HepG2 (cell line): ENCODE data around the gene SEMA4A. TPM values are rescaled to one million over a fixed set of nuclear protein-coding genes. Genes with fewer than 3 reads are reported as not detected.

Experiments used
- ATAC-seq: fragments of 200-7000 bp; cut with Tn5 transposase; 3 replicates; pipeline ENCODE4 v1.9.1; 2020; ENCODE audit warnings: mild to moderate bottlenecking, moderate library complexity
- BruUV-seq: library from RNA; stranded (reverse); fragments of 400-500 nt; replicated peaks from 2 replicates; lab custom pipeline; 2021; lab: Mats Ljungman, UMichigan
- CTCF ChIA-PET: fragments of 300-600 bp; formaldehyde crosslinking; extraction: SDS; loops from one replicate; lab custom pipeline; 2021; ENCODE audit warnings: low total read pairs, inconsistent platforms, low intra/inter-chr PET ratio; lab: Yijun Ruan, JAX
- POLR2A ChIA-PET: fragments of 350-600 bp; sonication (Branson Sonifier 250); formaldehyde crosslinking; loops from one replicate; lab custom pipeline; 2020; ENCODE audit warnings: antibody characterized with exemption, inconsistent platforms; lab: Yijun Ruan, JAX
- DNase-seq: peaks from one replicate; pipeline ENCODE4 v3.0.0-alpha.2; 2015; ENCODE audit warnings: low spot score
- FAIRE-seq: peaks from 3 replicates; lab custom pipeline; 2011; peaks lifted over from hg19 to GRCh38; lab: Jason Lieb, UNC
- H2AFZ ChIP-seq: one replicate; pipeline ENCODE4 v1.6.1; 2011; ENCODE audit warnings: low read length, inconsistent platforms
- H3K27ac ChIP-seq: fragments of 300-600 bp; 3 replicates; pipeline ENCODE4 v1.8.0; 2011; ENCODE audit warnings: mixed run types, mild to moderate bottlenecking, mixed read lengths, low read length, inconsistent platforms; ENCODE audit not compliant: insufficient read depth; ENCODE audit errors: extremely low read length
- H3K27me3 ChIP-seq, 2 experiments: fragments of 200-600 bp in 1 of 2; 2 replicates in 1 of 2; 3 replicates in 1 of 2; pipeline versions ENCODE4 v1.6.0 to v1.8.0; 2011; ENCODE audit warnings: low read length in 2 of 2, mild to moderate bottlenecking in 2 of 2, moderate library complexity in 2 of 2, inconsistent platforms in 1 of 2; ENCODE audit not compliant: insufficient read depth in 2 of 2, control insufficient read depth in 1 of 2
- H3K36me3 ChIP-seq, 2 experiments: fragments of 200-600 bp in 1 of 2; replicated peaks in 1 of 2; 2 replicates in 1 of 2; 3 replicates in 1 of 2; pipeline versions ENCODE4 v1.5.1 to v1.8.0; 2011; ENCODE audit warnings: low read length in 2 of 2, inconsistent platforms in 1 of 2; ENCODE audit not compliant: insufficient read depth in 2 of 2, control insufficient read depth in 1 of 2
- H3K4me1 ChIP-seq: 2 replicates; pipeline ENCODE4 v1.5.1; 2012; ENCODE audit warnings: low read length, inconsistent platforms; ENCODE audit not compliant: insufficient read depth
- H3K4me2 ChIP-seq: 2 replicates; pipeline ENCODE4 v1.6.0; 2011; ENCODE audit warnings: low read depth, low read length, inconsistent platforms
- H3K4me3 ChIP-seq, 3 experiments: fragments of 200-600 bp in 1 of 3; sonication (generic), shearing (Covaris generic) in 1 of 3; replicated peaks in 1 of 3; 2 replicates each; pipeline ENCODE4 v1.5.1; 2011 to 2016; ENCODE audit warnings: low read length in 3 of 3, inconsistent platforms in 2 of 3, low read depth in 2 of 3, mild to moderate bottlenecking in 2 of 3, control low read depth in 1 of 3, mixed read lengths in 1 of 3; ENCODE audit not compliant: insufficient read depth in 1 of 3
- H3K79me2 ChIP-seq: one replicate; pipeline ENCODE4 v1.6.1; 2011; ENCODE audit warnings: low read length, inconsistent platforms; ENCODE audit not compliant: insufficient read depth
- H3K9ac ChIP-seq: 2 replicates; pipeline ENCODE4 v1.6.0; 2011; ENCODE audit warnings: mild to moderate bottlenecking, low read depth, low read length, inconsistent platforms; ENCODE audit not compliant: insufficient read depth
- H3K9me3 ChIP-seq: 2 replicates; pipeline ENCODE4 v1.5.1; 2012; ENCODE audit warnings: mild to moderate bottlenecking, low read length
- H4K20me1 ChIP-seq: 2 replicates; pipeline ENCODE4 v1.6.0; 2011; ENCODE audit warnings: inconsistent platforms, mild to moderate bottlenecking, low read length, moderate library complexity; ENCODE audit not compliant: insufficient read depth
- ATF7-NPFF ChIP-seq: sonication (generic); formaldehyde crosslinking; IDR thresholded peaks from 2 replicates; pipeline ENCODE4 v1.8.1; 2023; ENCODE audit warnings: mild to moderate bottlenecking, low read depth, missing genetic modification reagents, moderate library complexity
- BRCA1 ChIP-seq: sonication (generic); formaldehyde crosslinking; IDR thresholded peaks from 2 replicates; pipeline ENCODE4 v1.4.0; 2020; ENCODE audit warnings: missing genetic modification reagents
- EEA1 ChIP-seq: sonication (generic); formaldehyde crosslinking; IDR thresholded peaks from 2 replicates; pipeline ENCODE4 v1.5.1; 2020; ENCODE audit warnings: mild to moderate bottlenecking, missing genetic modification reagents, borderline replicate concordance
- HCFC1 ChIP-seq: fragments of 150-350 bp; IDR thresholded peaks from 2 replicates; pipeline ENCODE4 v1.6.1; 2014; ENCODE audit warnings: low read depth, low read length
- JUND ChIP-seq: sonication (generic); formaldehyde crosslinking; IDR thresholded peaks from 2 replicates; pipeline ENCODE4 v1.8.0; 2022; ENCODE audit warnings: mild to moderate bottlenecking, missing genetic modification reagents
- KDM5B ChIP-seq: sonication (generic); formaldehyde crosslinking; IDR thresholded peaks from 2 replicates; pipeline ENCODE4 v1.4.0; 2020; ENCODE audit warnings: missing genetic modification reagents, mild to moderate bottlenecking, borderline replicate concordance
- KMT2A ChIP-seq: sonication (generic); formaldehyde crosslinking; IDR thresholded peaks from 2 replicates; pipeline ENCODE4 v1.4.0; 2020; ENCODE audit warnings: missing genetic modification reagents
- MBNL3 ChIP-seq: fragments of 250-450 bp; sonication (Bioruptor Pico); conservative IDR thresholded peaks from 2 replicates; pipeline ENCODE4 v1.8.0; 2022; ENCODE audit warnings: mild to moderate bottlenecking, inconsistent platforms
- NFKB2 ChIP-seq: sonication (generic); formaldehyde crosslinking; IDR thresholded peaks from 2 replicates; pipeline ENCODE4 v1.4.0; 2020; ENCODE audit warnings: missing genetic modification reagents, borderline replicate concordance
- ZFP90 ChIP-seq: sonication (generic); formaldehyde crosslinking; IDR thresholded peaks from 2 replicates; pipeline ENCODE4 v1.8.0; 2022; ENCODE audit warnings: missing genetic modification reagents, mild to moderate bottlenecking, inconsistent platforms, borderline replicate concordance
- ZFX ChIP-seq: sonication (generic); formaldehyde crosslinking; IDR thresholded peaks from 2 replicates; pipeline ENCODE4 v1.4.0; 2020; ENCODE audit warnings: mild to moderate bottlenecking, low read depth, missing genetic modification reagents, moderate library complexity
- ZNF136 ChIP-seq: sonication (generic); formaldehyde crosslinking; IDR thresholded peaks from 2 replicates; pipeline ENCODE4 v1.8.1; 2022; ENCODE audit warnings: low read depth, mild to moderate bottlenecking, moderate library complexity, missing genetic modification reagents
- ZNF17 ChIP-seq: sonication (generic); formaldehyde crosslinking; IDR thresholded peaks from 2 replicates; pipeline ENCODE4 v1.5.0; 2020; ENCODE audit warnings: mild to moderate bottlenecking, missing genetic modification reagents
- ZNF343 ChIP-seq: sonication (generic); formaldehyde crosslinking; IDR thresholded peaks from 2 replicates; pipeline ENCODE4 v1.4.0; 2020; ENCODE audit warnings: mild to moderate bottlenecking, missing genetic modification reagents
- ZNF441 ChIP-seq: sonication (generic); formaldehyde crosslinking; IDR thresholded peaks from 2 replicates; pipeline ENCODE4 v1.7.0; 2021; ENCODE audit warnings: missing genetic modification reagents, borderline replicate concordance
- ZNF678 ChIP-seq: sonication (generic); formaldehyde crosslinking; IDR thresholded peaks from 2 replicates; pipeline ENCODE4 v1.4.0; 2020; ENCODE audit warnings: mild to moderate bottlenecking, missing genetic modification reagents
- ZNF740 ChIP-seq: sonication (generic); formaldehyde crosslinking; IDR thresholded peaks from 2 replicates; pipeline ENCODE4 v1.4.0; 2020; ENCODE audit warnings: missing genetic modification reagents
- WGBS: methylation state at CpG from one replicate; pipeline ENCODE4 v1.1.6; 2017; ENCODE audit warnings: low lambda C conversion rate; 5-methylcytosine and 5-hydroxymethylcytosine counted together
- in situ Hi-C: cut with HindIII; loops from 2 replicates; pipeline ENCODE4 v1.10.0; 2017; ENCODE audit warnings: low pct_unique_long_range_greater_than_20kb; ENCODE audit not compliant: extremely low pct_ligation_motif_present
- intact Hi-C: fragments of 100-400 bp; cut with micrococcal nuclease; formaldehyde crosslinking; loops from one replicate; pipeline ENCODE4 v1.10.0; 2022; ENCODE audit not compliant: unreplicated experiment
- polyA plus RNA-seq, 8 experiments: library from polyadenylated mRNA; depleted of rRNA in 3 of 8; stranded (reverse) in 7 of 8; unstranded in 1 of 8; fragments of >200 nt; fragmentation: Illumina TruSeq in 4 of 8; extraction: Trizol in 4 of 8; gene quantifications; 2 replicates each; pipeline versions ENCODE4 v1.2.1 to v1.2.3, GENCODE V29; 2011 to 2016; ENCODE audit warnings: low read depth in 4 of 8, missing spikeins in 1 of 8, mixed read lengths in 1 of 8; ENCODE audit not compliant: insufficient read depth in 1 of 8
- total RNA-seq, 5 experiments: library from RNA; depleted of rRNA; stranded (reverse); fragments of >200 nt; fragmentation: Illumina TruSeq; extraction: Trizol; gene quantifications; 2 replicates each; pipeline ENCODE4 v1.2.3, GENCODE V29; 2016; ENCODE audit warnings: low read depth in 1 of 5

SEMA4A gene
- total and polyA plus RNA-seq, 2 of the 13 experiments (the other 11 are each of a cell fraction or from before 2014, with no cell fraction given), result 0.09 to 0.20 TPM

GRCh38 chr1:156154317-156154749, 948 bp downstream of the SEMA4A start:
- POLR2A ChIA-PET, result interaction anchor here (2.5 kb wide), 1 partner anchor 59 kb away, joined by 9 read pairs; the partner anchor contains the start of gene PMF1
- FAIRE-seq, result no peak
- WGBS, result 31% methylated on average over 8 of the region's 11 CpGs
- Histone ChIP-seq H3K4me2 (peak overlapping the region; percentile 46; the same call in 1 of the 2 replicates), H3K27ac (no peak overlapping the region), H3K4me1 (peaks cover 48% of the 10 kb centered on the region), H3K9ac (no peak overlapping the region), H3K4me3 (peak overlapping the region in 1 of 3 experiments; percentile 8; a peak in 1 of 6 replicates), H3K36me3 (no peaks in the 10 kb centered on the region), H3K9me3 (no peaks in the 10 kb centered on the region), H2AFZ (peak overlapping the region; percentile 69), H4K20me1 (no peaks in the 10 kb centered on the region), H3K27me3 (peaks cover 0 to 29% of the 10 kb centered on the region in 2 experiments; a peak in 3 of 5 replicates), H3K79me2 (no peaks in the 10 kb centered on the region)
- intact Hi-C loops, result no loop called here
- BruUV-seq, result no TSS peak
- in situ Hi-C loops, result no loop called here
- peak; percentile 9; the same call in 1 of the 3 replicates for ATAC-seq
- CTCF ChIA-PET, result no interaction called here
- DNase-seq, result no peak
- TF ChIP-seq ZNF343 (CRISPR knock-in tag), result no peak
- no peak for TF ChIP-seq MBNL3 (CRISPR knock-in tag)
- no peak for TF ChIP-seq HCFC1
- no peak for TF ChIP-seq KMT2A (CRISPR knock-in tag)
- no peak for TF ChIP-seq ZFX
- no peak for TF ChIP-seq KDM5B (CRISPR knock-in tag)
- no peak for TF ChIP-seq BRCA1 (CRISPR knock-in tag)
- no peak for TF ChIP-seq JUND
- no peak for TF ChIP-seq ZFP90 (CRISPR knock-in tag)
- no peak for TF ChIP-seq ZNF136 (CRISPR knock-in tag)
- TF ChIP-seq NFKB2 (CRISPR knock-in tag), result no peak
- TF ChIP-seq ZNF740, result no peak
- TF ChIP-seq EEA1, result no peak
- TF ChIP-seq ZNF17, result no peak
- TF ChIP-seq ZNF678, result no peak
- TF ChIP-seq ATF7-NPFF (CRISPR knock-in tag), result no peak
- no peak for TF ChIP-seq ZNF441
